GM12874 (cell line): ENCODE measurements around the gene CES5A.

Experiments
- CTCF ChIP-seq: IDR thresholded peaks from 2 replicates; pipeline ENCODE4 v1.5.1; 2011; ENCODE audit warnings: low read depth, mild to moderate bottlenecking, control low read depth, low read length, moderate library complexity; ENCODE audit not compliant: insufficient read depth

Gene CES5A

GRCh38 chr16:55912022-55912421, 36.8 kb upstream of the CES5A start:
- TF ChIP-seq CTCF: no peak

- no peak for TF ChIP-seq CTCF
Observed at GRCh38 chr16:55911616-55912015, 36.4 kb upstream of the CES5A start.

GRCh38 chr16:55909876-55910275, 34.7 kb upstream of the CES5A start:
- TF ChIP-seq CTCF: no peak

- no peak for TF ChIP-seq CTCF
Observed at GRCh38 chr16:55908641-55909040, 33.5 kb upstream of the CES5A start.

DNA sequence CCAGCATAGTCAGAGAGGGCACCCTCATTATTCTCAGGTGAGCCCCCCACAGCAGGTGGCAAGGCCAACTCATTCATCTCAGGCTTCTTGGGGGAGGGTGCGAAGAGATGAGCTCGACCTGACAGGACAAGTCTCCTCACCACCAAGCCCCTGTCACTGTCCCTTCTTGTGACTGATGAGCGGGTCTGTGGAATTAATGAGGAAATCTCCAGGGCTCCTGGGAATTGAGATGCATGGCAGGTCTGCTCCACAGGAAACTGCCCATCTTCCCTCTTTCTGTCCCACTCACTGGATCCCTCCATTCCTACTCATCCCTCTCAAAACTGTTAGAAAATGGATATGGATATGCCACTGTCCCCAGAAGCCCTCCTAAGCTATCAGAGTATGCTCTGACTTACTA, 32.5 kb upstream of the CES5A start:
- TF ChIP-seq CTCF: no peak

- no peak for TF ChIP-seq CTCF
Observed at GRCh38 chr16:55906123-55906522, 30.9 kb upstream of the CES5A start.

DNA sequence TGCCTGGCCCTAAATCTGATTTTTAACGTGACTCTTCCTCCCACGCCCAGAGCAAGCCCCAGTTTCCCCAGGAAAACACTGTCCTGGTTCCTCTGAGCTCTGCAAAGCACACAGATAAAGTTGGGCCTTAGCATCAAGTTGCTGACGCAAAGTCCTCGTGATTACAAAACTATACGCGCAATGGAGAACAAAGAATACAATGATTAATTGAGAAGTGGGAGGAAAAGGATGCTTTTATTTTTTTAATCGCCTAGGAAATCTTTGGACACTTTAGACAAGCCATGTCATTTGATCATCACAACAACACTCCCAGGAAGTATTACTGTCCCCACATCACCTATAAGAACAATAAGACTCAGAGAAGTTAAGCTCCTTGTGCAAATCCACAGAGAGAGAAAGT, 30.5 kb upstream of the CES5A start:
- TF ChIP-seq CTCF: no peak
